ENCODE data around the gene SUN1.
A peak's percentile ranks its signal among the peaks of the same experiment; 100 is the strongest.
"Not testable (repeated sequence)": the region's sequence is repeated elsewhere in the genome, so short reads cannot be mapped to it uniquely, and the experiment has no call there.

Gene SUN1

DNA sequence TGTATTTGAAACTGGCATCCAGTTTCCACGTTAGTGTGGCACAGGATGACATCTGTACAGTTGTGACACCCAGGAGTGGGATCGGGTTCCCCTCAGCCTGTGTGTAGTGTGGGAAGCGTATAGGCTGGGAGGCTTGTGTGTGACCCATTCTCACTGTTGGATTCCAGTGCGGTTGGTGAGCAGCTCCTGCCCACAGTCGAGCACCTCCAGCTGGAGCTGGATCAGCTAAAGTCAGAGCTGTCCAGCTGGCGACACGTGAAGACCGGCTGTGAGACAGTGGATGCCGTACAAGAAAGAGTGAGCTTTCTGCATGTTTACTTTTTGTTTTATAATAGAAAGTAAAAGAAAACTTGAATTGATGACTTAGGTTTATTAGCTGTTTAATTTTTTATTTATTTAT is 25.4 kb downstream of the SUN1 start:
- no peak for DNase-seq

DNA sequence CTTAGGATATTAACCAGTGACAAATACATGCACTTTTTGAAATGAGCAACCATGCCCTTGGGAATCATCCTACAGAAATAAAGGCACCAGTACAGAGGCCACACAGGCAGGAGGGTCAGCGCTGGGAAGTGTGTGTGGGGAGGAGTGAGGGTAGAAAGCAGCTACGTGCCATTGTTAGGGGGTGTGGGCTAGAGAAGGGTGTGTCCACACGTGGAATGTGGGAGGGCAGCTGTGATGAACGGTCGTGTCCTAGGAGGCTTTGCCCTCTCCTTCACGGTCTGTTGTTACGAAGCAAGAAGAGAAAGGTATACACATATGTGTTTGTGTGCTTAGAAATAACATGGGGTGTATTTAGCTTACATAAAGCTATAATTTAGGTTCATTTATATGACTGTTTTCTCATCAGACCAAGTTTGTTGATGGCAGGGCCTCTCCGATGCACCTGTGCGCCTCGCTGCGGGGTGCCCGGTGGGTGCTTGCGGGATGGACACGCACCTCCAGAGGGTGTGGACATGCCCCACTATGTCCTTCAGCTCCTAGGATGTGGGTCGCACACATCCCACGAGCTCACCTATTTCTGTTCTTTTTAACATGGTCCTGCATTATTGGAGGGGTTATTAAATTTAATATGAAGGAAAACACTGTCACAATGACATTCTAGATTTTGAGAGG is 27.2 kb downstream of the SUN1 start:
- DNase-seq = no peak

DNA sequence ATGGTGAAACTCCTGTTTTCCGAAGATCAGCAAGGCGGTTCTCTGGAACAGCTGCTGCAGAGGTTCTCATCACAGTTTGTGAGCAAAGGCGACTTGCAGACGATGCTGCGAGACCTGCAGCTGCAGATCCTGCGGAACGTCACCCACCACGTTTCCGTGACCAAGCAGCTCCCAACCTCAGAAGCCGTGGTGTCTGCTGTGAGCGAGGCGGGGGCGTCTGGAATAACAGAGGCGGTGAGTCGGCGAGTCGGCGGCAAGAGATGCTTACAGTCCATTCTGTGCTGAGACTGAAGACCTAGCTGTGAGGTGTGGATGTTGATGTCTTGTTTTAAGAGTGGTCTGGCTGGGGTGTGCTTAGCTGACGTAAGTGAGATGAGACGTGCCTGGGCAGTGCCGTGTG is 27.9 kb downstream of the SUN1 start:
- no peak for DNase-seq

DNA sequence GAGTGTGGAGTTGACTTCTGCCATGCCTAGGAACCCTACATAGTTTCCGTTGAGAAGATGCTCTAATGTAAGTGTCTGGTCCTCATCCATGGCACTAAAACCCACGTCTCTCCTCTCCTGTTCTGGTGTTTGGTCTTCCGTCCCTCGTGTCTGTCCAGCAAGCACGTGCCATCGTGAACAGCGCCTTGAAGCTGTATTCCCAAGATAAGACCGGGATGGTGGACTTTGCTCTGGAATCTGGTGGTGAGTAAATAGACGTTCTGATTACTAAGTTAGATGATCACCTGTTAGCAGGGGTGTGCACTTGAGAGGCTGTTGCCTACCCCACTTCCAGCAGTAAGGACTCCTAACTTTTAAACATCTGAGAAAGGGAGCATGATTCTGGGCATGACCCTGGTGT is 28.9 kb downstream of the SUN1 start:
- no peak for DNase-seq

DNA sequence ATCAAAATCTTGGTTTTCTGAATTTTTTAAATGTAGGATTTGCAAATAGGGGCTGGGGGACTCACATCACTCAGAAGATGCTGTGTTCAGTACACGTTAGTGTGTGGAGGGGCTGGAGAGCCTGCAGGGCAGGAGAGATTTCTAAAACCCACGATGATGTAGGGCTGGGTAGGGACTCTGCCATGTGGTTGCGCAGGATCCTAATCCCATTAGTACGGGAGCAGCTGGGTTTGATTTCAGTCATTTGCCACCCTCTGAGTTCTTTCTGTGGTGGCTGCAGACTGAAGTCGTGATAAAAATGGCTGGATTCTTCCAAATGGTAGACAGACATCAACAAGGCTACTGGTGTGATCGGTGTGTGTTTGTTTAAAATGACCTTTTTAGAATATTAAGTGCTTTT is 29.9 kb downstream of the SUN1 start:
- no peak for DNase-seq

DNA sequence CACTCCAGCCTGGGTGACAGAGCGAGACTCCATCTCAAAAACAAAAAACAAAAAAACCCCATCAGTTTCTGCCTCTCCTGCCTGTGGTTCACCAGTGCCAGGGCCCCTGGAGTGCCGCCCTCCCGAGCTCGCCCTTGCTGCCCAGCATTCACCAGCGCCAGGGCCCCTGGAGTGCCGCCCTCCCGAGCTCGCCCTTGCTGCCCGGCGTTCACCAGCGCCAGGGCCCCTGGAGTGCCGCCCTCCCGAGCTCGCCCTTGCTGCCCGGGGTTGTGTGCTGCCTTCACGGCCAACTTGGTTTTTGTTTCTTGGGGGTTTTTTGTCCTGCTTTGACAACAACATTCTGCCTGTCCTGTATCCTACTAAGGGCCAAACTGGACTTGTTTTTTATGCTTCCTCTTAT is 30.8 kb downstream of the SUN1 start:
- DNase-seq = no peak

DNA sequence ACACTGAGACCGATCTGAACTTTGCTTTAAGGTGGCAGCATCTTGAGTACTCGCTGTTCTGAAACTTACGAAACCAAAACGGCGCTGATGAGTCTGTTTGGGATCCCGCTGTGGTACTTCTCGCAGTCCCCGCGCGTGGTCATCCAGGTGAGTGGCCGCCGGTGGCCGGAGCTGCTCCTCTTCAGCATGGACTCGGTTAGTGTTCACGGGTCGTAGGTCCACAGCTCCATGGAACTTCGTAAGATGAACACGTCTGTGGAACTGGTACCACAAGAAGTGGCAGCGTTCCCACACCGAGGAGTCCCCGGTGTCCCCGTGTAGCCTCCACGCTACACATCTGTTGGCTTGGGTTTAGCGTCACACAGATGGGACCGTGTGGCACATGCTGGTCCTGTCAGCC is 33.6 kb downstream of the SUN1 start:
- DNase-seq = no peak

GRCh38 chr7:867001-867405 is 34.7 kb downstream of the SUN1 start:
- DNase-seq = peak; percentile 90

- peak; percentile 79 for DNase-seq
Measured at GRCh38 chr7:867406-868188, 35.3 kb downstream of the SUN1 start.

DNA sequence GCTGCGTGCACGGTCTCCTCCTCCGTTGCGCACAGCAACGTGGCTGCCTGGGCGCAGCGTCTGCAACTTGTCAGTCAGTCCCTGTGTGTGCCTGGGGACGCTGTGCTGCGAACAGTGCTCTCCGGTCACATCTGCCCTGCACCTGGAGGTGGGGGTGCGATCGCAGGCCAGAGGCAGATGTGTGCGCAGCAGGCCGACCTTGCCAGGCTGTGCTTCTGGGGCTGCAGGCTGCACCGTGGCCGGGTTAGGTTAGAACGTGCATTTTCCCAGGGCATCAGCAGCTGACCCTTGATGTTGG is 35.9 kb downstream of the SUN1 start:
- DNase-seq = no peak

- DNase-seq = no peak
Measured at GRCh38 chr7:869348-869747, 37.1 kb downstream of the SUN1 start.

DNA sequence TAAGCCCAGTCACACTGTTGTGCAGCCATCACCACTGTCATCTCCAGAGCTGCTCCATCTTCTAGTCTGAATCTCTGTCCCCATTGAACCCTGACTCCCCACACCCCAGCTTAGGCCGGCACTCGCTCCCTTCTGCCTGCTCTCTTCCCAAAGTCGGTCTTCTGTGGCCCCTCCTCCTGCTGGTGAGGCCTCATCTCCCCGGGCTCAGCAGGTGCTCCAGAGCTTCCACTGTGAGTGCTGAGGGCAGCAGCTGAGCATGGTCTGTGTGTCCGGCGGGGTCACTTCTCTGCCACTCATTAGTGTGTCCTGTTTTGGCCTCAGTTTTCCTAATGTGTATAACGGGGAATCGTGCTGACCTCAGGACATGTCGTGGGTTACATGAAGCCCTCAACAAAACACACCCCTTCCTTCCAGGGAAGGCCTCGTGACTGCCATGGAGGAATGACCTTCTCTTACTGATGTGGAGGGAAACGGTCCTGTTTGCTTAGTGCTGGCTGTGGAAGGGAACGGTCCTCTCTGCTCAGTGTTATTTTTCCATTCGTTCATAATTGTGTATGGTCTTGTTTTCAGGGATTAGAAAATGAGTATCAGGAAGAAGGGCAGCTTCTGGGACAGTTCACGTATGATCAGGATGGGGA is 39.7 kb downstream of the SUN1 start:
- no peak for DNase-seq

DNA sequence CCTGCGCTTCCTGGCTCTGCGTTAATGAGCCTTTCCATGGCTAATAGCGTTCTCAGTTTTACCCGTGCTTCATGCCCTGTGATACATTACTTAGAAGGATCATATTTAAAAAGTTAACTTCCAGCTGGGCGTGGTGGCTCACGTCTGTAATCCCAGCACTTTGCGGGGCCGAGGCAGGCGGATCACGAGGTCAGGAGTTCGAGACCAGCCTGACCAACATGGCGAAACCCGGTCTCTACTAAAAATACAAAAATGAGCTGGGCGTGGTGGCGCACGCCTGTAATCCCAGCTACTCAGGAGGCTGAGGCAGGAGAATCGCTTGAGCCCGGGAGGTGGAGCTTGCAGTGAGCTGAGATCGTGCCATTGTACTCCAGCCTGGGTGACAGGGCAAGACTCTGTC is 40.4 kb downstream of the SUN1 start:
- not testable (repeated sequence) for DNase-seq

DNA sequence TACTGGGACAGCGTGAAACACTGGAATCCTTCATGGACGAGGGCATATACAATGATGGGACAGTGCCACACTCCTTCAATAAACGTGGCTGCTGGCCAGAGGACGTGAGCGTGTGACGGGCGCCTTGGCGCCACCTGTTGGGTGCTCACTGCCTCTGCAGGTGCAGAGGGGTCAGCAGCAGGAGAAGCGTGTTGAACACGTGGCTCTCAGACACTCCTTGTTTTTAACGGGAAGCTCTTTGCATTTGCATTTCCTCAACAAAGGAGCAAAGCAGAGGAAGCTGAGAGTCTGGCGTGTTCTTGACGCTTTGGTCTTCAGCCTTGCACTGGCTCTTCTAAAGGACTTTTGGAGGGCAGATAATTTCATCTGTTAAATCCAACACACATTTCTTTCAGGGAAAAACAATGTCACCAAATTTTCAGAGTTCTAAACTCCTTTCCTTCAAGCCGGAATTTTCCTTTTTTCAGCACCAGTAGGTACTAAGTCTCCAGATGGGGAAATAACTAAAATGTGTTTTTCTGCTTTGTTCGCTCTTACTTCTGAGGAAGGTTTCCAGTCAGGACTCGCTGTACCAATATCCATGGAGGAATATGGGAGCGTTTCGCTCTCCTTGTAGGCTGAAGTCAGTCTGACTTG is 41.2 kb downstream of the SUN1 start:
- peak; percentile 78 for DNase-seq

DNA sequence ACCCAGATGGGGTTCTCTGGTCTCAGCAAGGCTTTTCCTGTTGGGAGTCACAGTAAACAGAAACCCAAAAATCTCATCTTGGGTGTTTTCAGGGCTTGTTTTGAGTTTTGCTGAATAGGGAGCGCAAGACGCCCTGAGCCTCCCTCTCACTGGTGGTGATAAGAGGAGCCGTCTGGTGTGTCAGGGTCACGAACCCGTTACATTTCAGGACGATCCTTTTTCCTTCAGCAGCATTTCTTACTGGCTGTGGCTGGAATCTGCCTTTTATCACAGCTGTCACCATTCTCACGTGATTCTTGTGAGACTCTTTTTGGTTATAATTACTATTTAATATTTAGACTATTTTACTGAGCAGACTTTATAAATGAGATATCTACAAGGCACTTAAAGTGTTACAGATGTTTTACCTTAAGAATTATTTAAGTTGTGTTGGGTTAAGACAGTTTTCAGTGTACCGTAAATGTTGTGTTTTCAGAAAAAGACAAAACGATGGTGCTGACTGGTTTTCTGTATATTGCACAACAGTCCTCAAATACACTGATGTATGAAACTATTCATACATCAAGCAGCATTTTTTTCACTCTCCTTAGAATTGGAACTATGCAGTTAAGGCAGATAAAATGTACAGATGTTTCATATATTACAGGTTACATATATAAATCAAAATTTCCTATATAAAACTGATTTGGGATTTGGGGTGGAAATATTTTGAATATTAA is 41.9 kb downstream of the SUN1 start:
- DNase-seq = no peak

- no peak for DNase-seq
Measured at GRCh38 chr7:875051-875450, 42.8 kb downstream of the SUN1 start.

DNA sequence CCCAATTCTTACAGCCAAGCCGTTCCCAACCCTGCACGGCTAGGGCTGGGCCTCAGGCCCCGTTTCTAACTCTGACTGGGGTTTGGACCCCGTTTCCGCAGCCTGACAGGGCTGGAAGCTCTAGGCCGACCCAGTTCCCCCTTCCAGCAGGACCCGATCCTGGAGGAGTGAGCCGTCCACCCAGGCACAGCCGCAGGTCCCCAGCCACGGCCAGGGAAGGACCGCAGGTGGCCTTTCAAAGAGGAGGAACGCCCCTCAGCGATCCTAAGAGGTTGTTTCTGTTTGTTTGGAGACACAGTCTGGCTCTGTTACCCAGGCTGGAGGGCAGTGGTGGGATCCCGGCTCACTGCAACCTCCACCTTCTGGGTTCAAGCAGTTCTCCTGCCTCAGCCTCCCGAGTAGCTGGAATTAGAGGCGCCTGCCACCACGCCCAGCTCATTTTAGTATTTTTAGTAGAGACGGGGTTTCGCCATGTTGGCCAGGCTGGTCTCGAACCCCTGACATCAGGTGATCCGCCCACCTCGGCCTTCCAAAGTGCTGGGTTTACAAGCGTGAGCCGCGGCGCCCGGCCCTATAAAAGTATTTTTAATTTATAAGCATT is 43.3 kb downstream of the SUN1 start:
- no peak for DNase-seq

GRCh38 chr7:876077-876971 is 44.0 kb downstream of the SUN1 start, which contains the start of gene GET4:
Gene GET4, plus strand, starts transcription at chr7:876554. Its CDS starts 92 bp downstream, at chr7:876646.
- DNase-seq = peak; percentile 92

DNA sequence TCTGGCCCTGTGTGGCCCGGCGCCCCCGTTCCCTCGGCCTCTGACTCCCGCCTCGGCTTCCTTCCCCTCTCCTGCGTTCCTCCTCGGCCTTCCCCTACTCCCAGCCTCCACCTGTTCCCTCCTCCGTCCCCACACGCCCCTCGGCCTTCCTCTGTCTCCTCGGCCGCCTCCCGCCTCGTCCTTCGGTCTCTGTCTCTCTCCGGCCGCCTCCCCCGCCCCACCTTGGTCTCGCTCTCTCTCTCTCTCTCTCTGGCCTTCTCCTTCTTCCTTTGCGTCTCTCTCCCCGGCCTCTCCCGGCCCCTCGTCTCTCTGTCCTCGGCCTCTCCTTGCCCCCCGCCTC is 44.7 kb downstream of the SUN1 start:
- DNase-seq = peak; percentile 55

GRCh38 chr7:877312-878232 is 45.3 kb downstream of the SUN1 start:
- DNase-seq = no peak

DNA sequence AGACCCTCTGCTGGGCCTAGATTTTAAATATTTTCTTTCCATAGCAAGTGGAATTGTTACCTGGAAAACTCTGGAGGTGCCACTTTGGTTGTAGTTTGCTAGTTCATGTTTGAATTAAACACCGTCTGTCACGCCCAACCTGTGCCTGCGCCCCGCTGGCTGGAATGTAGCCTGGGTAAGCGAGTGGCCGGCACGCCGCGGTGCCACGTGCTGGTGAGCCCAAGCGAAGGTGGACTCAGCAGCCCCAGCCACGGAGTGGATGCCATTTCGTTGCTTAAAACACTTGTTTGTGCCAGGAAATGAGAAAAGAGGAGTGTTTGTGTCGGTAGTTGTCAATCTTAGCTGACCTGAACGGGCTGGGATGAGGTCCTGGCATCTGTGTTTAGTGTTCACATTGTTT is 46.8 kb downstream of the SUN1 start:
- no peak for DNase-seq

Measured in EL (cell line).